GM12891 (cell line): Measurements from ENCODE around the gene SPRY2.

Experiments
- PAX5 ChIP-seq: IDR thresholded peaks from 2 replicates; pipeline ENCODE4 v1.6.1; 2011; ENCODE audit warnings: low read length, moderate library complexity, mild to moderate bottlenecking; ENCODE audit not compliant: insufficient read depth, severe bottlenecking
- POLR2A ChIP-seq: IDR thresholded peaks from 2 replicates; pipeline ENCODE4 v1.6.1; 2011; ENCODE audit warnings: low read depth, low read length, control low read depth
- POLR2AphosphoS5 ChIP-seq: IDR thresholded peaks from 2 replicates; pipeline ENCODE4 v1.6.1; 2011; ENCODE audit warnings: low read depth, low read length, control low read depth
- POU2F2 ChIP-seq: IDR thresholded peaks from 2 replicates; pipeline ENCODE4 v1.6.1; 2011; ENCODE audit warnings: low read depth, mild to moderate bottlenecking, control low read depth, low read length, moderate library complexity
- SPI1 ChIP-seq: IDR thresholded peaks from 2 replicates; pipeline ENCODE4 v1.6.1; 2011; ENCODE audit warnings: low read depth, low read length, control low read depth
- TAF1 ChIP-seq: IDR thresholded peaks from 2 replicates; pipeline ENCODE4 v1.6.1; 2011; ENCODE audit warnings: low read depth, low read length, control low read depth

DNA sequence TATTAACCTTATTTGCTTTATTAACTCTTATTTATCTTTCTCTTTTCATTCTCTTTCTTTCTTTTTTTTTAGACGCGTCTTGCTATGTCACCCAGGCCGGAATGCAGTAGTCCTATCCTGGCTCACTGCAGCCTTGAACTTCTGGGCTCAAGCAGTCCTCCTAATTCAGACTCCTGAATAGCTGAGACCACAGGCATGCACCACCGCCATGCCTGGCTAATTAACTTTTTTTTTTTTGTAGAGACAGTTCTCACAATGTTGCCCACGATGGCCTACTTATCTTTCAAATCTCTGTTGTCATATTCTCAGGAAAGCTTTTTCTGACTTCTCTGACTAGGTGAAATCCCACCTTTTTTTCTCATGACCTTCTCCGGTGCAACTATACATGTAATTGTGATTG, 7.8 kb upstream of the SPRY2 start:
- no peak for TF ChIP-seq PAX5
- TF ChIP-seq POLR2A = no peak
- TF ChIP-seq POLR2AphosphoS5 = no peak
- no peak for TF ChIP-seq TAF1
- no peak for TF ChIP-seq SPI1
- no peak for TF ChIP-seq POU2F2
